Type B pancreatic cell (in vitro differentiated cells): Measurements from ENCODE around the gene BIN1. TPM values are rescaled to one million over a fixed set of nuclear protein-coding genes. Genes with fewer than 3 reads are reported as not detected.
A peak's percentile ranks its signal among the peaks of the same experiment; 100 is the strongest.
"Not testable (repeated sequence)": the region's sequence is repeated elsewhere in the genome, so short reads cannot be mapped to it uniquely, and the experiment has no call there.

Experiments
- DNase-seq: peaks from one replicate; pipeline ENCODE4 v3.0.0; 2021; ENCODE audit warnings: mixed read lengths; ENCODE audit not compliant: unreplicated experiment; ENCODE audit errors: extremely low spot score
- H3K27ac Mint-ChIP-seq: 2 replicates; pipeline ENCODE4 v1.8.0; 2021; ENCODE audit warnings: mild to moderate bottlenecking, mixed read lengths
- H3K27me3 Mint-ChIP-seq: 2 replicates; pipeline ENCODE4 v1.8.0; 2021; ENCODE audit warnings: mixed read lengths
- H3K36me3 Mint-ChIP-seq: 2 replicates; pipeline ENCODE4 v1.8.0; 2021; ENCODE audit warnings: mixed read lengths
- H3K4me1 Mint-ChIP-seq: one replicate; pipeline ENCODE4 v1.8.0; 2021; ENCODE audit warnings: mixed read lengths; ENCODE audit not compliant: unreplicated experiment
- H3K4me3 Mint-ChIP-seq: 2 replicates; pipeline ENCODE4 v1.8.0; 2021; ENCODE audit warnings: mild to moderate bottlenecking, mixed read lengths
- H3K9me3 Mint-ChIP-seq: 2 replicates; pipeline ENCODE4 v1.8.0; 2021; ENCODE audit warnings: mixed read lengths
- total RNA-seq: library from RNA; stranded (reverse); gene quantifications from 2 replicates; pipeline ENCODE4 v1.2.1, GENCODE V29; 2021; ENCODE audit warnings: low replicate concordance
- TF ChIP-seq, protein P1 (sequence below): fragments of 200-600 bp; sonication (generic); conservative IDR thresholded peaks from 2 replicates; pipeline ENCODE4 v1.5.0; 2021; ENCODE audit warnings: antibody characterized with exemption, mild to moderate bottlenecking

The BIN1 gene
- total RNA-seq, 1 donor from 2014 or later, result 63.4 TPM

GRCh38 chr2:127122361-127123027 lies 15.5 kb upstream of the BIN1 start:
- TF ChIP-seq, protein P1, sequence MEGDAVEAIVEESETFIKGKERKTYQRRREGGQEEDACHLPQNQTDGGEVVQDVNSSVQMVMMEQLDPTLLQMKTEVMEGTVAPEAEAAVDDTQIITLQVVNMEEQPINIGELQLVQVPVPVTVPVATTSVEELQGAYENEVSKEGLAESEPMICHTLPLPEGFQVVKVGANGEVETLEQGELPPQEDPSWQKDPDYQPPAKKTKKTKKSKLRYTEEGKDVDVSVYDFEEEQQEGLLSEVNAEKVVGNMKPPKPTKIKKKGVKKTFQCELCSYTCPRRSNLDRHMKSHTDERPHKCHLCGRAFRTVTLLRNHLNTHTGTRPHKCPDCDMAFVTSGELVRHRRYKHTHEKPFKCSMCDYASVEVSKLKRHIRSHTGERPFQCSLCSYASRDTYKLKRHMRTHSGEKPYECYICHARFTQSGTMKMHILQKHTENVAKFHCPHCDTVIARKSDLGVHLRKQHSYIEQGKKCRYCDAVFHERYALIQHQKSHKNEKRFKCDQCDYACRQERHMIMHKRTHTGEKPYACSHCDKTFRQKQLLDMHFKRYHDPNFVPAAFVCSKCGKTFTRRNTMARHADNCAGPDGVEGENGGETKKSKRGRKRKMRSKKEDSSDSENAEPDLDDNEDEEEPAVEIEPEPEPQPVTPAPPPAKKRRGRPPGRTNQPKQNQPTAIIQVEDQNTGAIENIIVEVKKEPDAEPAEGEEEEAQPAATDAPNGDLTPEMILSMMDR, result no peak
- peaks cover 9% of the 10 kb centered on the region for H3K9me3 Mint-ChIP-seq
- H3K27ac Mint-ChIP-seq, result no peak overlapping the region
- H3K4me1 Mint-ChIP-seq, result no peaks in the 10 kb centered on the region
- no peaks in the 10 kb centered on the region for H3K36me3 Mint-ChIP-seq
- no peaks in the 10 kb centered on the region for H3K27me3 Mint-ChIP-seq
- H3K4me3 Mint-ChIP-seq, result no peak overlapping the region
- DNase-seq, result peak; percentile 40

- DNase-seq, result peak; percentile 66
- no peaks in the 10 kb centered on the region for H3K27me3 Mint-ChIP-seq
- H3K4me1 Mint-ChIP-seq, result no peaks in the 10 kb centered on the region
- TF ChIP-seq, protein P1, result no peak
- peaks cover 9% of the 10 kb centered on the region for H3K9me3 Mint-ChIP-seq
- H3K36me3 Mint-ChIP-seq, result no peaks in the 10 kb centered on the region
- H3K4me3 Mint-ChIP-seq, result no peak overlapping the region
- H3K27ac Mint-ChIP-seq, result no peak overlapping the region
Measured at GRCh38 chr2:127121776-127122176, 14.8 kb upstream of the BIN1 start.

GRCh38 chr2:127121353-127121752 lies 14.4 kb upstream of the BIN1 start:
- Mint-ChIP-seq H3K36me3 (no peaks in the 10 kb centered on the region), H3K4me1 (no peaks in the 10 kb centered on the region), H3K27ac (no peak overlapping the region), H3K9me3 (peaks cover 9% of the 10 kb centered on the region), H3K27me3 (no peaks in the 10 kb centered on the region), H3K4me3 (no peak overlapping the region)
- no peak for DNase-seq
- TF ChIP-seq, protein P1, result no peak

- not testable (repeated sequence) for H3K4me3 Mint-ChIP-seq, H3K27me3 Mint-ChIP-seq, H3K9me3 Mint-ChIP-seq, H3K4me1 Mint-ChIP-seq, H3K36me3 Mint-ChIP-seq, DNase-seq, H3K27ac Mint-ChIP-seq
Measured at GRCh38 chr2:127120408-127120807, 13.5 kb upstream of the BIN1 start.

DNA sequence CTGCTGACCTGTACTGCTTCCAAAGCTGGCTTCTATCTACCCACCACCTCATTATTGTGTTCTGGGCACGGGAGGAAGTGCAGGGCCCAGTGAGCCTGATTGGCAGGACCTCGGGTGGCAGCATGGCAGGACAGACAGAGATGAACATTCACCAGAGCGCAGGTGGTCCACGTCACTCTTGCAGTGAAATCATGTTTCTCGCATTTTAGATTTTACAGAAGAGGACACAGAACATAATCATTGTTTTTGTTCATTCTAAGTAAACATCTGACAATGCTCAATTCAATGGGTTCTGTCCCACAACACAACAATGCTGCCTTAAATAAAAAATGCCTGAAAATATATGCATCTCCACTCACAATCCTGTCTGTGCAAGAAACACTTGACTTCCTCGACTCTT lies 11.5 kb upstream of the BIN1 start:
- Mint-ChIP-seq H3K27ac (no peak overlapping the region), H3K4me3 (no peak overlapping the region), H3K27me3 (no peaks in the 10 kb centered on the region), H3K4me1 (no peaks in the 10 kb centered on the region), H3K36me3 (no peaks in the 10 kb centered on the region), H3K9me3 (peaks cover 3% of the 10 kb centered on the region)
- TF ChIP-seq, protein P1, result no peak
- DNase-seq, result no peak

DNA sequence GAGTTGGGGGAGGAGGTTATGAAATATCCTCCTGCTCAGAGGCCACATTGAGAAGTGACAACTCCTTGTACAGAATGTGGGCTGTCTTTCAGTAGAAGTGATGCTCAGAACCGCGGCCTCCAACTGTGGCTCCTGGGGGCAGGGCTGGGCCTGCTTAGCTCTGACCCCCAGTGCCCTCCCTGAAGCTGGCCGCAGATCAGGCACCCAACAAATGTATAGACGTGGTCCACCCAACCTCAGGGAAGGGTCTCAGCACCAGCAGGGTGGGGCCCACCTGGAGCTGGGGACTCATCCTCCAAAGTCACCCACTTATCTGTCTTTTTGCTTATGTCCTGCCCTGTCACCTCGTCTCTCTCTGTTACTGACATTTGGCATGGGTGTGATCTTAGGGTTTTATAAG lies 11.1 kb upstream of the BIN1 start:
- Mint-ChIP-seq H3K9me3 (peaks cover 3% of the 10 kb centered on the region), H3K36me3 (no peaks in the 10 kb centered on the region), H3K4me3 (no peak overlapping the region), H3K4me1 (no peaks in the 10 kb centered on the region), H3K27ac (no peak overlapping the region), H3K27me3 (peaks cover under 1% of the 10 kb centered on the region)
- TF ChIP-seq, protein P1, result no peak
- DNase-seq, result peak; percentile 47
